GM12878 (cell line): Measurements from ENCODE around the gene PDZD2. TPM values are rescaled to one million over a fixed set of nuclear protein-coding genes. Genes with fewer than 3 reads are reported as not detected.

Experiments
- ATAC-seq: fragments of 200-7000 bp; cut with Tn5 transposase; 3 replicates; pipeline ENCODE4 v1.9.1; 2020; ENCODE audit warnings: mild to moderate bottlenecking, moderate library complexity
- BruUV-seq: library from RNA; stranded (reverse); fragments of 400-500 nt; replicated peaks from 2 replicates; lab custom pipeline; 2021; lab: Mats Ljungman, UMichigan
- CTCF ChIA-PET: fragments of 300-600 bp; sonication (Branson Sonifier 250); formaldehyde crosslinking; extraction: SDS; loops from one replicate; lab custom pipeline; 2021; ENCODE audit warnings: inconsistent platforms; lab: Yijun Ruan, JAX
- POLR2A ChIA-PET: fragments of 350-600 bp; formaldehyde crosslinking; extraction: SDS; loops from one replicate; lab custom pipeline; 2021; ENCODE audit warnings: inconsistent platforms; lab: Charles Lee
- RAD21 ChIA-PET: fragments of 300-600 bp; sonication (Branson Sonifier 250); formaldehyde crosslinking; loops from one replicate; lab custom pipeline; 2023; ENCODE audit warnings: antibody characterized with exemption; ENCODE audit not compliant: unreplicated experiment; lab: Charles Lee
- SMC1A ChIA-PET: fragments of 300-600 bp; sonication (Branson Sonifier 250); formaldehyde crosslinking; loops from one replicate; lab custom pipeline; 2023; ENCODE audit not compliant: unreplicated experiment, uncharacterized antibody; lab: Charles Lee
- DNase-seq: peaks from one replicate; pipeline ENCODE4 v3.0.0-alpha.2; 2011; ENCODE audit warnings: low read depth, low spot score
- FAIRE-seq: peaks from 3 replicates; lab custom pipeline; 2011; peaks lifted over from hg19 to GRCh38; lab: Jason Lieb, UNC
- H2AFZ ChIP-seq: 2 replicates; pipeline ENCODE4 v1.6.0; 2011; ENCODE audit warnings: low read depth, low read length, control low read depth; ENCODE audit not compliant: control insufficient read depth
- H3K27ac ChIP-seq: 2 replicates; pipeline ENCODE4 v1.5.1; 2011; ENCODE audit warnings: control low read depth; ENCODE audit not compliant: control insufficient read depth, insufficient read depth
- H3K27me3 ChIP-seq, 2 experiments: replicated peaks in 1 of 2; 2 replicates each; pipeline versions ENCODE4 v1.6.0 to v1.6.1; 2011; ENCODE audit warnings: low read length in 1 of 2; ENCODE audit not compliant: control insufficient read depth in 2 of 2, insufficient read depth in 2 of 2
- H3K36me3 ChIP-seq, 2 experiments: 2 replicates each; pipeline ENCODE4 v1.5.1; 2011; ENCODE audit warnings: low read length in 1 of 2; ENCODE audit not compliant: control insufficient read depth in 2 of 2, insufficient read depth in 2 of 2
- H3K4me1 ChIP-seq: 2 replicates; pipeline ENCODE4 v1.6.1; 2011; ENCODE audit warnings: mild to moderate bottlenecking, low read length, moderate library complexity, mixed read lengths; ENCODE audit not compliant: control insufficient read depth, insufficient read depth
- H3K4me2 ChIP-seq: 2 replicates; pipeline ENCODE4 v1.6.0; 2011; ENCODE audit warnings: control low read depth; ENCODE audit not compliant: control insufficient read depth, insufficient read depth
- H3K4me3 ChIP-seq: fragments of 200-600 bp; sonication (generic); 2 replicates; pipeline ENCODE4 v1.5.1; 2016
- H3K79me2 ChIP-seq: 2 replicates; pipeline ENCODE4 v1.6.0; 2011; ENCODE audit warnings: low read length; ENCODE audit not compliant: control insufficient read depth, insufficient read depth
- H3K9ac ChIP-seq: 2 replicates; pipeline ENCODE4 v1.8.0; 2011; ENCODE audit warnings: low read length, control low read depth, mixed read lengths; ENCODE audit not compliant: control insufficient read depth, insufficient read depth
- H3K9me3 ChIP-seq: replicated peaks from 3 replicates; pipeline ENCODE4 v1.5.1; 2011; ENCODE audit warnings: mild to moderate bottlenecking, low read length; ENCODE audit not compliant: control insufficient read depth, insufficient read depth
- H4K20me1 ChIP-seq: 2 replicates; pipeline ENCODE4 v1.6.0; 2011; ENCODE audit not compliant: control insufficient read depth, insufficient read depth
- BMI1 ChIP-seq: fragments of 450-650 bp; IDR thresholded peaks from 2 replicates; pipeline ENCODE4 v1.6.1; 2016; ENCODE audit warnings: mild to moderate bottlenecking, moderate library complexity, borderline replicate concordance
- CBX3 ChIP-seq: fragments of 200-600 bp; sonication (generic); IDR thresholded peaks from 2 replicates; pipeline ENCODE4 v1.6.1; 2016; ENCODE audit warnings: low read depth, borderline replicate concordance
- EGR1 ChIP-seq, 2 experiments: IDR thresholded peaks; 1 replicate in 1 of 2; 2 replicates in 1 of 2; pipeline ENCODE4 v1.6.1; 2011 to 2012; ENCODE audit warnings: low read depth in 2 of 2, low read length in 2 of 2, borderline replicate concordance in 1 of 2, mild to moderate bottlenecking in 1 of 2, moderate library complexity in 1 of 2
- EZH2 ChIP-seq: IDR thresholded peaks from 2 replicates; pipeline ENCODE4 v1.6.1; 2012; ENCODE audit warnings: low read depth, mild to moderate bottlenecking, control low read depth, inconsistent platforms, low read length, borderline replicate concordance; ENCODE audit not compliant: control insufficient read depth
- NBN ChIP-seq: fragments of 450-650 bp; IDR thresholded peaks from 2 replicates; pipeline ENCODE4 v1.6.1; 2016
- NFIC ChIP-seq: IDR thresholded peaks from 2 replicates; pipeline ENCODE4 v1.6.1; 2012; ENCODE audit warnings: low read depth, mild to moderate bottlenecking, inconsistent platforms, low read length, moderate library complexity
- RB1 ChIP-seq: fragments of 450-650 bp; formaldehyde crosslinking; IDR thresholded peaks from 2 replicates; pipeline ENCODE4 v1.6.1; 2017; ENCODE audit warnings: mild to moderate bottlenecking, borderline replicate concordance
- SUZ12 ChIP-seq: fragments of 200-600 bp; sonication (generic); IDR thresholded peaks from one replicate; pipeline ENCODE4 v1.6.1; 2018; ENCODE audit warnings: antibody characterized with exemption, mild to moderate bottlenecking; ENCODE audit not compliant: unreplicated experiment
- ZNF217 ChIP-seq: fragments of 450-650 bp; IDR thresholded peaks from 2 replicates; pipeline ENCODE4 v1.6.1; 2017; ENCODE audit warnings: antibody characterized with exemption, mild to moderate bottlenecking
- WGBS: methylation state at CpG from one replicate; pipeline ENCODE4 v1.1.6; 2016; ENCODE audit warnings: low lambda C conversion rate; ENCODE audit not compliant: insufficient replicate concordance, insufficient coverage; ENCODE audit errors: missing lambda C conversion rate; 5-methylcytosine and 5-hydroxymethylcytosine counted together
- in situ Hi-C: fragments of 300-500 bp; cut with MboI; formaldehyde crosslinking; loops from 9 replicates; pipeline ENCODE4 v1.14.3; 2018; ENCODE audit warnings: mixed read lengths
- intact Hi-C: fragments of 100-400 bp; cut with micrococcal nuclease; formaldehyde crosslinking; loops from one replicate; pipeline ENCODE4 v1.14.2; 2022; ENCODE audit not compliant: unreplicated experiment
- polyA plus RNA-seq, 11 experiments: library from polyadenylated mRNA; depleted of rRNA in 4 of 11; unstranded in 6 of 11; stranded (reverse) in 5 of 11; fragments of >200 nt; fragmentation: Nextera tagmentation in 4 of 11; fragmentation: Illumina TruSeq in 1 of 11; extraction: Ambion mirVana in 4 of 11; extraction: Trizol in 1 of 11; gene quantifications; 1 replicate in 1 of 11; 2 replicates in 10 of 11; pipeline versions ENCODE4 v1.2.1 to v1.2.3, GENCODE V29; 2011 to 2016; ENCODE audit warnings: inconsistent platforms in 2 of 11, missing spikeins in 2 of 11, low read depth in 1 of 11
- total RNA-seq, 4 experiments: library from RNA; depleted of rRNA in 3 of 4; stranded (reverse); fragments of >200 nt in 3 of 4; fragmentation: Illumina TruSeq in 1 of 4; extraction: Trizol in 1 of 4; gene quantifications; 2 replicates each; pipeline versions ENCODE4 v1.2.1 to v1.2.3, GENCODE V29; 2013 to 2021
- TF ChIP-seq, protein P1 (sequence below): fragments of 450-650 bp; IDR thresholded peaks from 2 replicates; pipeline ENCODE4 v1.6.1; 2017; ENCODE audit warnings: mild to moderate bottlenecking, moderate library complexity

Gene PDZD2
- total and polyA plus RNA-seq, 10 of the 15 experiments (the other 5 are each of a cell fraction or from before 2014, with no cell fraction given), result 0.01 to 0.58 (median 0.29) TPM; not detected in 3

DNA sequence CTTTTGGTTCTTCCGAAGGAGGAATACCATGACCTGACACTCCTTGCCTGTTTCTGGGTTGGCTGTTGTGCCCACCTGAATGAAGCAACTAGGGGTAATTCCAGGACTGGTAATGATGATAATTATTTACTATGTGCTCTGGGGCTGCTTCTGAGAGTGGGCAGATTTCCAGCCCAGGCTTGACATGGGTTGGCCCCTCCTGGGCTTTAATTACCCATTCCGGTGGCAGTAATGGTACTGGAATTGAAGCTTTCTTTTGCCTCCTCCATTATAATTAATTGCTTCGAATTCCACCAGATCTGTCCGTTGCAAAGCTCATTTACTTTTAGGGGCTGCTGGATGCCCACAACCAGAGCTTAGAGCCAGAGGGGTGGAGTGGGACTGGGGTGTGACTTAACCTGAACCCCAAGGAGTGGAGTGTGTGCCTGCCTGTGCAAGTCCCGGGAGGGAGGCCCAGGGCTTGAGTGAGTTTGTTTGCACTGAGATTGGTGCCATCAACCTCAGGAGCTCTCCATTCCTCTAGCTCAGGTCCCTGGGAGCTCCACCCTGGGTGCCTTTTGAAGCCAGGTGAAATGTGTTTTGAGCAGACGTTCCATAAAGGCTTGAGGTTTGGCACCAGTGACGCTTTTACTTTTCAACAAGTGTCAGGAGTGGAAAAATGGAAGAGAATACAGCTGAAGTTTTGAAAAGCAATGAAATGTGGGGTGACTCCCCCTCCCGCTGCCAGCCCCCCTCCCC is 214.6 kb downstream of the PDZD2 start (continued):
- TF ChIP-seq CBX3 (no peak), RB1 (no peak)

DNA sequence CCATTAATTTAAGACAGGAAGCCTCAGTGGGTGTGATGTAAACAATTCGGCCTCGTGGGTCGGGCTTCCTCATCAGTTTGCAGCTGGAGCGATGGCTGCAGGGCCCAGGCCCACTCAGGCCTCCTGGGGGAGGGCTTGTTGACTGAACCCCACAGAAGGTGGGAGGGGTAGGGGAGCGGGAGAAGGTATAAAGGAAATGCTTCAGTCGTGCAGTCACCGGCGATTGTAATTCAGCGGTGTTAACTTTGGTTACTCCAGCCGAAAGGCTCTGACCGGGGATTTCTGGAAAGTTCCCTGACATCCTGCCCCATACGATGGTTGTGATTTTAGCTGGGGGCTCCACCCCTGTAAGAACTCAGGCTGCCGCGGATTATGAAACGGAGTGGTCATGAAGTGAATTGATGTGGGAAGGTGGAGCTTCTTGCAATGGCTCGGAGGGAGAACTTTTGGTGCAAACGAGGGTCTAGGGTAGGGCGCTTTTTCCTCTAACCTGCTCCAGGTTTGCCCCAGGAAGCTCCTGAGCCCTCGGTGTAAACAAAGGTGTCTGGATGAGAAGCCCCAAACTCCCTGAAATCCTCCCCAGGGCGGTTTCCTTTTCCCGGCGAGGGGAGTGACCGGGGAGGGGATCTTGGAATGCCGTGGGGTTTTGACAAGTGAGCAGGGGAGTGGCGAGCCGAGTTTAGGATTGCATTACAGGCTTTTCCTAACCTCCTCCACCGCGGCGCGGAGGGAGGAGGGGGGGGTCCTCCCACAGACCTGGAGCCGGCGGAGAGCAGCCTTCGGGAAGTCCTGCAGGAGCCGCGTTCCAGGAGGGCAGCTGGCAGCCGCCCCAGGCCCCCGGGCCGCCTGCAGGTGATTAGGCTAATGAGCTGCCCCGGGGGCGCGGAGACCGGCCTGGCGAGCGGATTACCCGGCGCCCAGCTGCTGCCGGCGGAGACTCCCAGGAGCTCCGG is 215.5 kb downstream of the PDZD2 start:
- no peaks in the 10 kb centered on the region for H3K4me1 ChIP-seq
- 18% methylated on average over 45 of the region's 49 CpGs for WGBS
- RAD21 ChIA-PET, result no interaction called here
- no peak overlapping the region for H3K4me3 ChIP-seq
- DNase-seq (no peak), FAIRE-seq (no peak), ATAC-seq (no peak)
- in situ Hi-C loops (no loop called here), intact Hi-C loops (no loop called here)
- 0 out of 2 replicates have a peak overlapping the region, but pooled peaks have one; percentile 17 for H3K4me2 ChIP-seq
- H3K27me3 ChIP-seq, result peaks cover 12 to 16% of the 10 kb centered on the region in 2 experiments
- H3K27ac ChIP-seq, result no peak overlapping the region
- no peaks in the 10 kb centered on the region; the same call in 2 of the 3 replicates for H3K9me3 ChIP-seq
- H3K9ac ChIP-seq, result no peak overlapping the region
- CTCF ChIA-PET, result no interaction called here
- TF ChIP-seq EZH2, result 0 out of 2 replicates have a peak, but pooled peaks have one; percentile 78
- TF ChIP-seq ZNF217, result no peak
- TF ChIP-seq, protein P1, sequence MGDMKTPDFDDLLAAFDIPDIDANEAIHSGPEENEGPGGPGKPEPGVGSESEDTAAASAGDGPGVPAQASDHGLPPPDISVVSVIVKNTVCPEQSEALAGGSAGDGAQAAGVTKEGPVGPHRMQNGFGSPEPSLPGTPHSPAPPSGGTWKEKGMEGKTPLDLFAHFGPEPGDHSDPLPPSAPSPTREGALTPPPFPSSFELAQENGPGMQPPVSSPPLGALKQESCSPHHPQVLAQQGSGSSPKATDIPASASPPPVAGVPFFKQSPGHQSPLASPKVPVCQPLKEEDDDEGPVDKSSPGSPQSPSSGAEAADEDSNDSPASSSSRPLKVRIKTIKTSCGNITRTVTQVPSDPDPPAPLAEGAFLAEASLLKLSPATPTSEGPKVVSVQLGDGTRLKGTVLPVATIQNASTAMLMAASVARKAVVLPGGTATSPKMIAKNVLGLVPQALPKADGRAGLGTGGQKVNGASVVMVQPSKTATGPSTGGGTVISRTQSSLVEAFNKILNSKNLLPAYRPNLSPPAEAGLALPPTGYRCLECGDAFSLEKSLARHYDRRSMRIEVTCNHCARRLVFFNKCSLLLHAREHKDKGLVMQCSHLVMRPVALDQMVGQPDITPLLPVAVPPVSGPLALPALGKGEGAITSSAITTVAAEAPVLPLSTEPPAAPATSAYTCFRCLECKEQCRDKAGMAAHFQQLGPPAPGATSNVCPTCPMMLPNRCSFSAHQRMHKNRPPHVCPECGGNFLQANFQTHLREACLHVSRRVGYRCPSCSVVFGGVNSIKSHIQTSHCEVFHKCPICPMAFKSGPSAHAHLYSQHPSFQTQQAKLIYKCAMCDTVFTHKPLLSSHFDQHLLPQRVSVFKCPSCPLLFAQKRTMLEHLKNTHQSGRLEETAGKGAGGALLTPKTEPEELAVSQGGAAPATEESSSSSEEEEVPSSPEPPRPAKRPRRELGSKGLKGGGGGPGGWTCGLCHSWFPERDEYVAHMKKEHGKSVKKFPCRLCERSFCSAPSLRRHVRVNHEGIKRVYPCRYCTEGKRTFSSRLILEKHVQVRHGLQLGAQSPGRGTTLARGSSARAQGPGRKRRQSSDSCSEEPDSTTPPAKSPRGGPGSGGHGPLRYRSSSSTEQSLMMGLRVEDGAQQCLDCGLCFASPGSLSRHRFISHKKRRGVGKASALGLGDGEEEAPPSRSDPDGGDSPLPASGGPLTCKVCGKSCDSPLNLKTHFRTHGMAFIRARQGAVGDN, result no peak
- no peak for TF ChIP-seq NFIC
- no peak for TF ChIP-seq BMI1
- TF ChIP-seq SUZ12, result peak; percentile 20
- TF ChIP-seq NBN, result no peak
- no peak for TF ChIP-seq EGR1 (IDR thresholded peaks at IDR 0.05; ENCODE audit: borderline replicate concordance in 1 of 2, low read depth in 2 of 2, low read length in 2 of 2)
- H3K36me3 ChIP-seq, result no peaks in the 10 kb centered on the region
- BruUV-seq, result no TSS peak
- H4K20me1 ChIP-seq, result no peaks in the 10 kb centered on the region
- SMC1A ChIA-PET, result no interaction called here
- H2AFZ ChIP-seq, result no peak overlapping the region
- no peaks in the 10 kb centered on the region for H3K79me2 ChIP-seq
- POLR2A ChIA-PET, result no interaction called here
